Nephron (organoid): ENCODE measurements around the gene PRR36.

ENCODE experiments used
- H3K27ac Mint-ChIP-seq, 3 experiments: 2 replicates each; pipeline ENCODE4 v1.8.0; 2020; ENCODE audit warnings: mixed read lengths in 3 of 3, mild to moderate bottlenecking in 2 of 3, moderate library complexity in 1 of 3
- H3K27me3 Mint-ChIP-seq: 2 replicates; pipeline ENCODE4 v1.8.0; 2021; ENCODE audit warnings: low read depth, mild to moderate bottlenecking, moderate library complexity, mixed read lengths
- H3K36me3 Mint-ChIP-seq: 2 replicates; pipeline ENCODE4 v1.8.0; 2020; ENCODE audit warnings: low read depth, mixed read lengths
- H3K4me1 Mint-ChIP-seq: 2 replicates; pipeline ENCODE4 v1.8.0; 2020; ENCODE audit warnings: mixed read lengths
- H3K4me3 Mint-ChIP-seq, 3 experiments: 2 replicates each; pipeline ENCODE4 v1.8.0; 2020; ENCODE audit warnings: mild to moderate bottlenecking in 3 of 3, mixed read lengths in 3 of 3, moderate library complexity in 2 of 3
- H3K9me3 Mint-ChIP-seq: 2 replicates; pipeline ENCODE4 v1.8.0; 2020; ENCODE audit warnings: mixed read lengths
- CTCF ChIP-seq, 3 experiments: fragments of 200-600 bp; sonication (generic); IDR thresholded peaks; one replicate each; pipeline ENCODE4 v1.5.0; 2021; ENCODE audit warnings: antibody characterized with exemption in 3 of 3; ENCODE audit not compliant: unreplicated experiment in 3 of 3

Gene PRR36

GRCh38 chr19:7868671-7869452 lies 5.3 kb downstream of the PRR36 start:
- peaks cover 64% of the 10 kb centered on the region for H3K27me3 Mint-ChIP-seq
- H3K9me3 Mint-ChIP-seq: no peaks in the 10 kb centered on the region
- no peaks in the 10 kb centered on the region for H3K36me3 Mint-ChIP-seq
- H3K27ac Mint-ChIP-seq: peak overlapping the region in 2 of 3 experiments; percentile 51 to 80
- peaks cover 12% of the 10 kb centered on the region for H3K4me1 Mint-ChIP-seq
- peak; percentile 93 to 95 (median 95) for TF ChIP-seq CTCF (IDR thresholded peaks at IDR 0.05; ENCODE audit: unreplicated experiment in 3 of 3)
- peak overlapping the region; percentile 58 to 72 (median 69) for H3K4me3 Mint-ChIP-seq

- Mint-ChIP-seq H3K27me3 (peaks cover 61% of the 10 kb centered on the region), H3K9me3 (no peaks in the 10 kb centered on the region), H3K4me1 (peaks cover 12% of the 10 kb centered on the region), H3K27ac (no peak overlapping the region), H3K4me3 (peak overlapping the region in 2 of 3 experiments; percentile 58 to 72), H3K36me3 (no peaks in the 10 kb centered on the region)
- no peak for TF ChIP-seq CTCF (IDR thresholded peaks at IDR 0.05; ENCODE audit: unreplicated experiment in 3 of 3)
Observed at GRCh38 chr19:7868326-7868670, 5.9 kb downstream of the PRR36 start.

- Mint-ChIP-seq H3K4me3 (peak overlapping the region in 1 of 3 experiments; percentile 28), H3K27ac (no peak overlapping the region), H3K36me3 (no peaks in the 10 kb centered on the region), H3K27me3 (peaks cover 54% of the 10 kb centered on the region), H3K9me3 (no peaks in the 10 kb centered on the region), H3K4me1 (peaks cover 12% of the 10 kb centered on the region)
- no peak for TF ChIP-seq CTCF (IDR thresholded peaks at IDR 0.05; ENCODE audit: unreplicated experiment in 3 of 3)
Observed at GRCh38 chr19:7867092-7867844, 6.9 kb downstream of the PRR36 start.

DNA sequence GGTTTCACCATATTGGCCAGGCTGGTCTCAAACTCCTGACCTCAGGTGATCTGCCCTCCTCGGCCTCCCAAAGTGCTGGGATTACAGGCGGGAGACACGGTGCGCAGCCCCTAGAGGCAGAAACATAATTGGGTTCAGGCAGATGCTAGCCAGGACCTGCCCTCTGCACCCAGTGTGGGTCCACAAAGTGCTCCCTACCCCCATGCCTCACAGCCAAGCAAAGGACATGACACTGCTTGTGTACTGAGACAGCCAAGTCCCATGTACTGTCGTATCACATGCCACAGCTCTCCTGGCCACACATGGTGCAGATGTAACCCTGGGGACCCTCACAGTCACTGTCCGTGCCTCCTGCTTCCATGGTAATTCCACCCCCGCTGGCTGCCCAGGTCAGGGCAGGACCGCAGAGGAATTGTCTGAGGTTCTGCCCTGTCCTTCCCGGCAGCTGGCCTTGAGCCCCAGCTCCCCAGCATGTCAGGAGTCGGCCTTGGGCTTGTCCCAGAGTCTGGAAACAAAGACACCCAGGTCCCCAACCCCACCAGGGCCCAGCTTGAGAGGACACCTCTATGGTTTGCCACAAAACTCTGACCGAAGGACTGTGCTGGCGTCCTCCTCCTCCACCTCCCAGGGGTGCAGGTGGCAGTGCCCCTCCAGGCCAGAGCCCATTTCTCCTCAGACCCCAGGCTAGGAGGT lies 7.6 kb downstream of the PRR36 start:
- TF ChIP-seq CTCF (IDR thresholded peaks at IDR 0.05; ENCODE audit: unreplicated experiment in 3 of 3): no peak
- H3K4me1 Mint-ChIP-seq: peaks cover 6% of the 10 kb centered on the region
- H3K27me3 Mint-ChIP-seq: peaks cover 47% of the 10 kb centered on the region
- peak overlapping the region in 1 of 3 experiments; percentile 21 for H3K4me3 Mint-ChIP-seq
- H3K27ac Mint-ChIP-seq: no peak overlapping the region
- no peaks in the 10 kb centered on the region for H3K9me3 Mint-ChIP-seq
- H3K36me3 Mint-ChIP-seq: no peaks in the 10 kb centered on the region

GRCh38 chr19:7865262-7865911 lies 8.8 kb downstream of the PRR36 start:
- Mint-ChIP-seq H3K4me3 (peak overlapping the region in 2 of 3 experiments; percentile 2 to 10), H3K27ac (no peak overlapping the region), H3K27me3 (peaks cover 52% of the 10 kb centered on the region), H3K9me3 (no peaks in the 10 kb centered on the region), H3K36me3 (no peaks in the 10 kb centered on the region), H3K4me1 (peaks cover 5% of the 10 kb centered on the region)
- no peak for TF ChIP-seq CTCF (IDR thresholded peaks at IDR 0.05; ENCODE audit: unreplicated experiment in 3 of 3)
